K562 (cell line): ENCODE measurements around the gene INO80. TPM values are rescaled to one million over a fixed set of nuclear protein-coding genes. Genes with fewer than 3 reads are reported as not detected.
A peak's percentile ranks its signal among the peaks of the same experiment; 100 is the strongest.

ENCODE experiments used
- CEBPB ChIP-seq: fragments of 450-650 bp; IDR thresholded peaks from 2 replicates; pipeline ENCODE4 v1.6.1; 2016; ENCODE audit warnings: missing genetic modification characterization, missing compliant biosample characterization
- DIDO1 ChIP-seq: fragments of 450-650 bp; IDR thresholded peaks from 2 replicates; pipeline ENCODE4 v1.6.1; 2016; ENCODE audit warnings: low read depth, missing biosample characterization, missing genetic modification characterization
- EHMT2 ChIP-seq: fragments of 450-650 bp; IDR thresholded peaks from 2 replicates; pipeline ENCODE4 v1.6.1; 2018; ENCODE audit warnings: antibody characterized with exemption
- ETV1 ChIP-seq: fragments of 450-650 bp; conservative IDR thresholded peaks from 2 replicates; pipeline ENCODE4 v1.6.1; 2016; ENCODE audit warnings: missing genetic modification characterization, control low read depth, low read depth, missing compliant biosample characterization
- FOS ChIP-seq: IDR thresholded peaks from 3 replicates; pipeline ENCODE4 v1.6.1; 2011; ENCODE audit not compliant: insufficient read length; ENCODE audit errors: extremely low read depth
- FOXK2 ChIP-seq, 2 experiments: fragments of 450-650 bp; IDR thresholded peaks in 1 of 2; conservative IDR thresholded peaks in 1 of 2; 2 replicates each; pipeline ENCODE4 v1.6.1; 2016; ENCODE audit warnings: low read depth in 2 of 2, mild to moderate bottlenecking in 1 of 2
- KHSRP ChIP-seq: fragments of 450-650 bp; IDR thresholded peaks from 2 replicates; pipeline ENCODE4 v1.6.1; 2017
- MAFG ChIP-seq: fragments of 450-650 bp; conservative IDR thresholded peaks from 2 replicates; pipeline ENCODE4 v1.6.1; 2016; ENCODE audit warnings: missing genetic modification characterization, missing compliant biosample characterization
- MGA ChIP-seq: fragments of 450-650 bp; IDR thresholded peaks from 2 replicates; pipeline ENCODE4 v1.6.1; 2016; ENCODE audit warnings: mild to moderate bottlenecking, moderate library complexity
- MTA1 ChIP-seq: fragments of 450-650 bp; IDR thresholded peaks from 2 replicates; pipeline ENCODE4 v1.6.1; 2017; ENCODE audit warnings: borderline replicate concordance
- MXD1 ChIP-seq: fragments of 250-450 bp; sonication (Bioruptor Pico); IDR thresholded peaks from 2 replicates; pipeline ENCODE4 v1.8.0; 2021; ENCODE audit warnings: borderline replicate concordance, mild to moderate bottlenecking, moderate library complexity; ENCODE audit not compliant: poor library complexity, severe bottlenecking
- ZNF280B ChIP-seq: fragments of 250-450 bp; sonication (Bioruptor Pico); IDR thresholded peaks from 2 replicates; pipeline ENCODE4 v1.5.1; 2021; ENCODE audit warnings: mild to moderate bottlenecking
- ZNF408 ChIP-seq: fragments of 250-450 bp; sonication (Bioruptor Pico); IDR thresholded peaks from 2 replicates; pipeline ENCODE4 v1.4.0; 2020; ENCODE audit warnings: low read depth, mild to moderate bottlenecking, moderate library complexity
- ZNF57 ChIP-seq: fragments of 450-650 bp; formaldehyde crosslinking; IDR thresholded peaks from 2 replicates; pipeline ENCODE4 v1.4.0; 2020; ENCODE audit warnings: mild to moderate bottlenecking, moderate library complexity
- polyA plus RNA-seq, 8 experiments: library from polyadenylated mRNA; depleted of rRNA in 4 of 8; stranded (reverse) in 5 of 8; unstranded in 3 of 8; fragments of >200 nt; fragmentation: Nextera tagmentation in 2 of 8; fragmentation: Illumina TruSeq in 1 of 8; extraction: Ambion mirVana in 2 of 8; extraction: Trizol in 1 of 8; gene quantifications; 2 replicates each; pipeline versions ENCODE4 v1.2.1 to v1.2.3, GENCODE V29; 2011 to 2014; ENCODE audit warnings: inconsistent platforms in 1 of 8, missing spikeins in 1 of 8
- total RNA-seq, 7 experiments: library from RNA; depleted of rRNA in 6 of 7; stranded (reverse); fragments of >200 nt in 6 of 7; fragmentation: Illumina TruSeq in 2 of 7; extraction: Trizol in 2 of 7; gene quantifications; 2 replicates each; pipeline versions ENCODE4 v1.2.1 to v1.2.3, GENCODE V29; 2011 to 2021; ENCODE audit warnings: low replicate concordance in 1 of 7

INO80 gene
- total and polyA plus RNA-seq, 9 of the 15 experiments (the other 6 are each of a cell fraction or from before 2014, with no cell fraction given): 1.1 to 25.7 (median 19.9) TPM

- no peak for TF ChIP-seq FOXK2 (conservative IDR thresholded peaks at IDR 0.05 in 1 of 2, IDR thresholded peaks at IDR 0.05 in 1 of 2; ENCODE audit: low read depth in 2 of 2)
- no peak for TF ChIP-seq CEBPB (tag)
- TF ChIP-seq ZNF57 (CRISPR knock-in tag): no peak
- TF ChIP-seq ZNF408: no peak
- no peak for TF ChIP-seq MAFG
- TF ChIP-seq MGA: peak; percentile 8; the same call in 1 of the 2 replicates
- no peak for TF ChIP-seq MTA1
- TF ChIP-seq KHSRP: no peak
- no peak for TF ChIP-seq ETV1 (tag)
- no peak for TF ChIP-seq DIDO1
- no peak for TF ChIP-seq MXD1 (CRISPR knock-in tag)
- TF ChIP-seq FOS: no peak
- TF ChIP-seq ZNF280B (CRISPR knock-in tag): no peak
- TF ChIP-seq EHMT2: no peak
Observed at GRCh38 chr15:40941528-40942336, 174.3 kb downstream of the INO80 start (continued).
